Measurements from ENCODE around the gene AZGP1. TPM values are rescaled to one million over a fixed set of nuclear protein-coding genes. Genes with fewer than 3 reads are reported as not detected.
"Not testable (repeated sequence)": the region's sequence is repeated elsewhere in the genome, so short reads cannot be mapped to it uniquely, and the experiment has no call there.

The AZGP1 gene
- total RNA-seq, 1 donor from 2014 or later: not detected

DNA sequence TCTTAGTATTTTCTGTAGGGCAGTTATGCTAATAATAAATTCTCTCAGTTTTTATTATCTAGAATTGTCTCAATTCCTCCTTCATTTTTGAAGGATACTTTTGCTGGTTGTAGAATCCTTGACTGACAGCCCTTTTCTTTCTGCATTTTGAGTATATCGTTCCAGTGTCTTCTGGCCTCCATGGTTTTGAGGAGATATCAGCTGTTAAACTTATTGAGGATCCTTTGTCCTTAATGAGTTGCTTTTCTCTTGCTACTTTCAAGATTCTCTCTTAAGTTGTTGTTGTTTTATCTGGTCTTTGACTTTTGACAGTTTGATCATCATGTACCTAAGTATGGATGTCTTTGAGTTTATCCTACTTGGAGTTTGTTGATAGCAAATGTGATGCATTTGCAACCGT is 37.5 kb downstream of the AZGP1 start:
- H3K4me3 Mint-ChIP-seq (ENCODE audit: low read depth): no peak overlapping the region
- DNase-seq (ENCODE audit: low spot score): no peak
- peaks cover 6% of the 10 kb centered on the region for H3K4me1 Mint-ChIP-seq (ENCODE audit: low read depth)
- peaks cover 17% of the 10 kb centered on the region for H3K9me3 Mint-ChIP-seq
- no peak overlapping the region for H3K27ac Mint-ChIP-seq
- H3K36me3 Mint-ChIP-seq (ENCODE audit: low read depth): no peaks in the 10 kb centered on the region
- peaks cover 16% of the 10 kb centered on the region for H3K27me3 Mint-ChIP-seq (ENCODE audit: low read depth)
- intact Hi-C loops (cut with micrococcal nuclease): no loop called here

DNA sequence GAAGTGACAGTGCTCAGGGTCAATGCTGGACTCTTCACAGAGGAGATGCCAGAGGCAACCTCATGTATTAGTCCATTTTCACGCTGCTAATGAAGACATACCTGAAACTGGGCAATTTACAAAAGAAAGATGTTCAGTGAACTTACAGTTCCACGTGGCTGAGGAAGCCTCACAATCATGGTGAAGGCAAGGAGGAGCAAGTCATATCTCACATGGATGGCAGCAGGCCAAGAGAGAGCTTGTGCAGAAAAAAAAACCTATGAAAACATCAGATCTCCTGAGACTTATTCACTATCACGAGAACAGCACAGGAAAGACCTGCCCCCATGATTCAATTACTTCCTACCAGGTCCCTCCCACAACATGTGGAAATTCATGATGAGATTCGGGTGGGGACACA is 40.8 kb downstream of the AZGP1 start:
- DNase-seq (ENCODE audit: low spot score); H3K4me3 Mint-ChIP-seq (ENCODE audit: low read depth); H3K36me3 Mint-ChIP-seq (ENCODE audit: low read depth); intact Hi-C loops (cut with micrococcal nuclease); H3K4me1 Mint-ChIP-seq (ENCODE audit: low read depth); H3K27ac Mint-ChIP-seq: not testable (repeated sequence)
- Mint-ChIP-seq H3K9me3 (peaks cover 17% of the 10 kb centered on the region), H3K27me3 (ENCODE audit: low read depth) (peaks cover 10% of the 10 kb centered on the region)

DNA sequence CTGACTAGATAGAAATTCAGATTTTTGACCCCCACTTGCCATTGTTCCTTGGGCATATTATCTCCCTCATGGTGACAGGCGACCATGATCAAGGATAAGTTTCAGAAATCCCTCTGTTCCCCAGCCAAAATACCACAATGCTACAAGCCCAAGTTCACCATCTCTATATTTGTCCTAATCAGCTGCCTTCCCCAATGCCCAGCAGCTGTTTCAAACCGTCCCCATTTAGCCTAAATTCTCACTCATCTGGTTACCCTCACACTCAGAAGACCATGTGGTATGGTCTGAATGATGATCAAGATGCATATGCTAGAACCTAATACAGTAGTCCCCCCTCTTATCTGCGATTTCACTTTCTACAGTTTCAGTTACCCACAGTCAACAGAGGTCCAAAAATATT is 45.5 kb downstream of the AZGP1 start:
- no peak for DNase-seq (ENCODE audit: low spot score)
- peaks cover 29% of the 10 kb centered on the region for H3K27me3 Mint-ChIP-seq (ENCODE audit: low read depth)
- intact Hi-C loops (cut with micrococcal nuclease): no loop called here
- no peaks in the 10 kb centered on the region for H3K36me3 Mint-ChIP-seq (ENCODE audit: low read depth)
- no peak overlapping the region for H3K4me3 Mint-ChIP-seq (ENCODE audit: low read depth)
- H3K4me1 Mint-ChIP-seq (ENCODE audit: low read depth): peaks cover 24% of the 10 kb centered on the region
- H3K27ac Mint-ChIP-seq: no peak overlapping the region
- H3K9me3 Mint-ChIP-seq: no peaks in the 10 kb centered on the region

DNA sequence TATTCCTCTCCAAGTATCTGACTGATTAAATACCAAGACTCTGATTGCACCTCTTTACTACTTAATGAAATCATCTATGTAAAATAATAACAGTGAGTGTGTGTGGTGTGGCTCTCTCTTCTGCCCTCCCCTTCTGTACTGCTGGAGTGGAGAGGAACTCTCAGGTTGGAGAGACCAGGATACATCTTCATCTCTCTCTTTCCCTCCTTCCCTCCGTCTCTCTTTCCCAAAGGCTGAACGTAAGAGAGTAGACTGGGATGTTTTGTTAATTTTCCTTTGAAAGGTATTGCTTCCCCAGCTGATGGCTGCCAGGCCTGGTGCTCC is 46.1 kb downstream of the AZGP1 start:
- intact Hi-C loops (cut with micrococcal nuclease): loop anchor here (2.0 kb wide), 1 partner anchor 19 kb away; no protein-coding TSS in a partner anchor
- peak overlapping the region; percentile 10 for H3K27ac Mint-ChIP-seq
- H3K36me3 Mint-ChIP-seq (ENCODE audit: low read depth): no peaks in the 10 kb centered on the region

DNA sequence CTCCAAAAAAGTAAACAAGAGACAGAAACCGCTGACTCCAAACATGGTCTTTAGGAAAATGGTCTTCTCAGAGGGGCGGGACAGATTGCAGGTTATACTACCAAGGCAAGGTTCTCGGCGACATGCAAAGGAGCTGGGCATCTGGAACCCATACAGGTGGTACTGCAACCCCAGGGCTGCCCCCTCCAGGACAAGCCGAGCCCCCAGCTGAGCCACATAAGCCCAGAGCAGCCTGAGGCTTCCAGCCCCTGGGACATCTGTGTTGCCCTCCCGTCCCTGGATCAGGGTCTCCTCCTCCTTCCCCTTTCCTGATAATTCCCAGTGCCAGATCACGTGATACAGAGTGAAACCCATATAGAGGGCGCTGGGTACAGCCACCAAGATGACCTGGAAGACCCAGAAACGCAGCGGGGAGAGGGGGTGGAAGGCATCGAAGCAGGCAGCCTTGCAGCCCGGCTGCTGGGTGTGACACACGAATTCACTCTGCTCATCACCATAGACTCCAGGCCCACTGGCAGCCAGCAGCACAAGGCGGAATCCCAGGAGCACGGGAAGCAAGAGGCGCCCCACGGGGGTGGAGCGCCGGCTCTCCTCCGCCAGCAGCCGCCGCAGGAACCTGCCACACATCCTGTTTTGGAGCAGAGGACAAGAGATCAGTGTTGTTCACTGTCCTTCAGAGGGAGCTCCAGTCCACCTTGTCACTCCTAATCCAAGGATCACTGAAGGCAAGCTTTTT is 46.7 kb downstream of the AZGP1 start, which contains the start of gene GJC3:
TSS of gene GJC3 (minus strand) at position 627 of the 736 bp plus-strand sequence. CDS start at position 627, 0 bp downstream.
- Mint-ChIP-seq H3K36me3 (ENCODE audit: low read depth) (no peaks in the 10 kb centered on the region), H3K27ac (peak within 1 kb of the TSS; percentile 10), H3K27me3 (ENCODE audit: low read depth) (peaks cover 35% of the 10 kb centered on the region), H3K4me1 (ENCODE audit: low read depth) (peaks cover 19% of the 10 kb centered on the region), H3K9me3 (no peaks in the 10 kb centered on the region), H3K4me3 (ENCODE audit: low read depth) (peak within 1 kb of the TSS; percentile 64)
- intact Hi-C loops (cut with micrococcal nuclease): loop anchor here (2.0 kb wide), 1 partner anchor 20 kb away; no protein-coding TSS in a partner anchor
- peak; percentile 23 for DNase-seq (ENCODE audit: low spot score)

More for the DNA sequence above, 46.1 kb downstream of the AZGP1 start:
- peak overlapping the region; percentile 64 for H3K4me3 Mint-ChIP-seq (ENCODE audit: low read depth)
- peaks cover 34% of the 10 kb centered on the region for H3K27me3 Mint-ChIP-seq (ENCODE audit: low read depth)
- H3K9me3 Mint-ChIP-seq: no peaks in the 10 kb centered on the region
- H3K4me1 Mint-ChIP-seq (ENCODE audit: low read depth): peaks cover 19% of the 10 kb centered on the region
- DNase-seq (ENCODE audit: low spot score): no peak

DNA sequence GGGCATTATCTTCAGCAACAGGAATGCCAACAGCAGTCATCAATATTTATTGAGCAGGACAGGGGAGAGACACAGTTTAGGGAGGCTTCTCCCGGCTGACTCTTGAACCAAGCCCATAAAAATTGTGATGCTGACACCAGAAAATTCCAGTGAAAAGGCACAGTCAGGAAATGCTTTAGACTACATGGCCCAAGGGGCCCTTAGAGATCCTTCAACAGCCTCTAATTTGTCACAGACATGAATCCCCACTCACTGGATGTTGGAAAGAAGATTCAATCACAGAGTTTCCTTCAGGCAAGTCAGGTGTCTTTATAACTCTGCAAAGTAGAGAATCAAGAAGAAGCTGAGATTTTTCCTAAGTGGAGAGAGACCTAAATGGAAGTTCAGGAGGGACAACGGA is 47.6 kb downstream of the AZGP1 start:
- Mint-ChIP-seq H3K4me3 (ENCODE audit: low read depth) (no peak overlapping the region), H3K27me3 (ENCODE audit: low read depth) (peaks cover 35% of the 10 kb centered on the region), H3K36me3 (ENCODE audit: low read depth) (no peaks in the 10 kb centered on the region), H3K27ac (no peak overlapping the region), H3K9me3 (no peaks in the 10 kb centered on the region), H3K4me1 (ENCODE audit: low read depth) (peaks cover 19% of the 10 kb centered on the region)
- intact Hi-C loops (cut with micrococcal nuclease): loop anchor here (2.0 kb wide), 1 partner anchor 21 kb away; no protein-coding TSS in a partner anchor
- DNase-seq (ENCODE audit: low spot score): no peak

DNA sequence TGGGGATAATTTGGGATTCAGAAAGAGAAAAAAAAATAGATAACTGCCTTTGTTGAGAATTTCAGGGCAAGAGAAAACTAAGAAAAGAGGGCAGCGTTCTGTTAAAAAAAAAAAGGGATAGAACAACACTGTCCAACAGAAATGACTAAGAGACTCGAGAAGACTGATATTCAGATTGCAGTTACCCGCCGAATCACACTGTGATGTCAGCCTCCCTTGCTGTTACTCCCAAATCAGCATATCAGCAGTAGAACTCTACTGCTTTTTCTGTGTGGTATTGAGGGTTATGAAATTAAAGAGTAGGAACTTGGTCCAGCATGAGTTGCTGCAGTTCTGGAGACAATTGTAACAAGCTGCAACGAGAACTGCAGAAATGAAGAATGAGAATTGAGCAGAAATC is 48.3 kb downstream of the AZGP1 start:
- H3K9me3 Mint-ChIP-seq: no peaks in the 10 kb centered on the region
- intact Hi-C loops (cut with micrococcal nuclease): no loop called here
- peaks cover 19% of the 10 kb centered on the region for H3K4me1 Mint-ChIP-seq (ENCODE audit: low read depth)
- no peak for DNase-seq (ENCODE audit: low spot score)
- no peak overlapping the region for H3K27ac Mint-ChIP-seq
- H3K4me3 Mint-ChIP-seq (ENCODE audit: low read depth): no peak overlapping the region
- H3K27me3 Mint-ChIP-seq (ENCODE audit: low read depth): peaks cover 35% of the 10 kb centered on the region
- H3K36me3 Mint-ChIP-seq (ENCODE audit: low read depth): no peaks in the 10 kb centered on the region

DNA sequence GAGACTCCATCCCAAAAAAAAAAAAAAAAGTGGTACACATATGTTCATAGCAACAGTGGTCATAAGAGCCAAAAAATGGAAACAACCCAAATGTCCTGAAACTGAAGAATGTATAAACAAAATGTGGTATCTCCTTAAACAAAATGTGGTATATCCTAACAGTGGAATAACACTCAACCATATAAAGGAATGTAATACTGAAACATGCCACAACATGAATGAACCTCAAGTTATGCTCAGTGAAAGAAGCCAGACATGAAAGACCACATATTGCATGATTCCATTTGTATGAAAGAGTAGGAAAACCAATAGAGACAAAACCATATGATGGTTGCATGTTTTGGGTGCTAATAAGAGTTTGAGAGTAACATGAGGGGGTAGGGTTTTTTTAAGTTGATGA is 49.5 kb downstream of the AZGP1 start:
- Mint-ChIP-seq H3K27me3 (ENCODE audit: low read depth) (peaks cover 35% of the 10 kb centered on the region), H3K4me3 (ENCODE audit: low read depth) (no peak overlapping the region), H3K9me3 (no peaks in the 10 kb centered on the region), H3K27ac (no peak overlapping the region), H3K4me1 (ENCODE audit: low read depth) (peaks cover 17% of the 10 kb centered on the region), H3K36me3 (ENCODE audit: low read depth) (peaks cover 8% of the 10 kb centered on the region)
- DNase-seq (ENCODE audit: low spot score): no peak
- intact Hi-C loops (cut with micrococcal nuclease): no loop called here

DNA sequence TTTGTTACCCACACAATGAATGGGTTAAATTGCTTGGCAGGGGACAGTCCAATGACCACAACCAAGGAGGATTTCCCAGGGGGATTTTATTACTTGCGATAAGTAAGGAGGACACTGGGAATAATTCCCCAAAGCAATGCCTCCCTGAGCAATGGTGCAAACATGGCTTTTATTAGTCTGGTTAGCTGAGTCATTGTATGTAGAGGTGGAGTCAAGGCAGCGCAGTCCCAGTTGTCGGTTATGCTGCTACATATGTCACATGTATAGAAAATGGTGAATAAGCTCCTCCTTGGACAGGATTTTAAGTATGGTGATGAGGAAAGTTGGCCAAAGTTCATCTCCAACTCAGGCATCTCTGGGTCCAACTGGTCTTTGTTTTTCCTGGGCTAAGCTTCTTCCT is 52.6 kb downstream of the AZGP1 start:
- intact Hi-C loops (cut with micrococcal nuclease): no loop called here
- Mint-ChIP-seq H3K9me3 (no peaks in the 10 kb centered on the region), H3K27ac (no peak overlapping the region), H3K4me1 (ENCODE audit: low read depth) (peaks cover 8% of the 10 kb centered on the region), H3K4me3 (ENCODE audit: low read depth) (no peak overlapping the region), H3K27me3 (ENCODE audit: low read depth) (peaks cover 27% of the 10 kb centered on the region), H3K36me3 (ENCODE audit: low read depth) (peaks cover 14% of the 10 kb centered on the region)
- no peak for DNase-seq (ENCODE audit: low spot score)

DNA sequence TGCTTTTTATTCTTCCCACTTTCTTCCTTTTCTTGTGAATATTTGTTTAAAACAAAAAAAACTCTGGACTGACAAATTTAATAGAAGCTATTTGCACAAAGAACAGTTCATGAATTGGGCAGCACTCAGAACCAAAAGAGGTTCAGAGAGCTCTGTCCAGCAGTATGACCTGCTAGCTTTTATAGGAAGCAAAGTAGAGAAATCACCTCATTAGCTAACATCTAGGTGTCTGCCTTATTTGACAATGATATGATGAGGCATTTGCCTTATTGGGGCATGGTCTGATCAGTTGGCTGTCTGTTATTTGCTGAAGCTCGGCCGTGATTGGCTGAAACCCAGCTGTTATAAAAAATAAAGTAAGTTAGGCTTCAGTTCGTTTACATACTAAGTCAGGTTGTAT is 55.7 kb downstream of the AZGP1 start:
- no peak for DNase-seq (ENCODE audit: low spot score)
- peaks cover 4% of the 10 kb centered on the region for H3K27me3 Mint-ChIP-seq (ENCODE audit: low read depth)
- intact Hi-C loops (cut with micrococcal nuclease): no loop called here

DNA sequence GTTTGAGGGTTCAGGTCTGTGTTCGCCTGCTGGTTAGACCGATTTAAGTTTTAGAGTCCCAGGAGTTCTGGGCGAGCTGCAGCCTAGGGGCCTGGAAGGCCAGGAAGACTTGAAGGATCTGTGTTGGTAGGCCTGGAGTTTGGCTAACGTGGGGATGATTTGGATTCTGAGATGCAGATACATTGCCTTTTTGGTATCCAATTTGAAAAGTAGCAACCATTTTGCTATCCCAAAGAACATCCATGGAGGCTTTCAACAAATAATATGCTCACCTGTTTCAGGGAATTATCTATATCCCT is 56.1 kb downstream of the AZGP1 start:
- intact Hi-C loops (cut with micrococcal nuclease): loop anchor here (2.0 to 10.0 kb wide), 2 partner anchors 161 to 205 kb away; partner anchors contain the start of genes MBLAC1 and ZNF3

More for the DNA sequence above, 55.7 kb downstream of the AZGP1 start:
- Mint-ChIP-seq H3K9me3 (no peaks in the 10 kb centered on the region), H3K27ac (peak overlapping the region; percentile 94), H3K36me3 (ENCODE audit: low read depth) (peaks cover 34% of the 10 kb centered on the region), H3K4me3 (ENCODE audit: low read depth) (peak overlapping the region; percentile 96), H3K4me1 (ENCODE audit: low read depth) (peaks cover 24% of the 10 kb centered on the region)

DNA sequence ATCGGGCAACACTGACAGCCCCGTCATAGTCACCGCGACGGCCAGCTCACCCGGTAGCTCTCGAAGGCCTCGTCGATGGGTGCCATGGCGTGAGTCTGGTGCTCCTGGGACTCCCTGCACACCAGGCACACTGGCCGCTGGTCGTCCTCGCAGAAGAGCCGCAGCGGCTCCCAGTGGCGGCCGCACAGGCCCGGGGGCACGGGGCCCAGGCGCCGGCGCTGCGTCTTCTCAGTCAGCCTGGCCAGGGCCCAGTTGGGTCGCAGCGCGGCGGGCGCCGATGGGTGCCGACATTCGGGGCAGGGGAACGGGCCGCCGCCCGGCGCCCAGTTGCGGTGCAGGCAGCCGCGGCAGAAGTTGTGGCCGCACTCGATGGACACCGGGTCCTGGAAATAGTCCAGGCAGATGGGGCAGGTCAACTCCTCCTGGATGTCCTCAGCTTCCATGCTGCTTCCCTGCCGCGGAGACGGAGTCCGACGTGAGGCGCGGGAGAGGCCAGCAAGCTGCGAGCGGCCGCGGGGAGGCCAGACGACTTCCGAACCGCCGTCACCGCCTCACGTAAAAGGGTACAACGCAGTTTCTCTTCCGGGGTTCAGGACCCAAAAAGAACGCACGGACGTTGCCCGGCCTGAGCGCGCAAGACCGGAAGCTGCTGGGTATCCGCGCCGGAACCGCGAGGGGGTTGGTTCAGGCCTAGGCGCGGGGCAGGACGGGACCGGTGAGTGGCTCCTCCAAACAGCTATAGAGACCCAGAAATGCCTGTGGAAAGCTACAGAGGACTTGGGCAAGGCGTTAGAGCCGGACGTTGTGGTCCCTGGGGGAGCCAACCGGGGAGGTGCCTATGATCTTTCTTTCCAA is 56.6 kb downstream of the AZGP1 start, which contains the start of gene TRIM4:
TSS of gene TRIM4 (minus strand) at position 572 of the 855 bp plus-strand sequence. CDS start at position 443, 129 bp downstream.
- peaks cover 36% of the 10 kb centered on the region for H3K36me3 Mint-ChIP-seq (ENCODE audit: low read depth)
- intact Hi-C loops (cut with micrococcal nuclease): loop anchor here (2.0 to 10.0 kb wide), 2 partner anchors 162 to 206 kb away; partner anchors contain the start of genes MBLAC1 and ZNF3
- no peaks in the 10 kb centered on the region for H3K27me3 Mint-ChIP-seq (ENCODE audit: low read depth)
- H3K4me3 Mint-ChIP-seq (ENCODE audit: low read depth): peak within 1 kb of the TSS; percentile 96
- peak; percentile 90 for DNase-seq (ENCODE audit: low spot score)
- no peaks in the 10 kb centered on the region for H3K9me3 Mint-ChIP-seq
- H3K27ac Mint-ChIP-seq: peak within 1 kb of the TSS; percentile 94
- peaks cover 29% of the 10 kb centered on the region for H3K4me1 Mint-ChIP-seq (ENCODE audit: low read depth)

More for the DNA sequence above, 56.1 kb downstream of the AZGP1 start:
- Mint-ChIP-seq H3K36me3 (ENCODE audit: low read depth) (peaks cover 36% of the 10 kb centered on the region), H3K4me1 (ENCODE audit: low read depth) (peaks cover 26% of the 10 kb centered on the region), H3K4me3 (ENCODE audit: low read depth) (peak overlapping the region; percentile 96), H3K27ac (peak overlapping the region; percentile 94), H3K9me3 (no peaks in the 10 kb centered on the region), H3K27me3 (ENCODE audit: low read depth) (peaks cover 2% of the 10 kb centered on the region)
- DNase-seq (ENCODE audit: low spot score): no peak
